NCI-H1092 (cell line): ENCODE results near the gene SDHC.
A peak's percentile ranks its signal among the peaks of the same experiment; 100 is the strongest.
"Not testable (repeated sequence)": the region's sequence is repeated elsewhere in the genome, so short reads cannot be mapped to it uniquely, and the experiment has no call there.

Experiments used
- DNase-seq: peaks from one replicate; lab custom pipeline; 2025; lab: John Stamatoyannopoulos, UW

Gene SDHC

GRCh38 chr1:161388639-161389038 is 74.5 kb downstream of the SDHC start:
- no peak for DNase-seq

DNA sequence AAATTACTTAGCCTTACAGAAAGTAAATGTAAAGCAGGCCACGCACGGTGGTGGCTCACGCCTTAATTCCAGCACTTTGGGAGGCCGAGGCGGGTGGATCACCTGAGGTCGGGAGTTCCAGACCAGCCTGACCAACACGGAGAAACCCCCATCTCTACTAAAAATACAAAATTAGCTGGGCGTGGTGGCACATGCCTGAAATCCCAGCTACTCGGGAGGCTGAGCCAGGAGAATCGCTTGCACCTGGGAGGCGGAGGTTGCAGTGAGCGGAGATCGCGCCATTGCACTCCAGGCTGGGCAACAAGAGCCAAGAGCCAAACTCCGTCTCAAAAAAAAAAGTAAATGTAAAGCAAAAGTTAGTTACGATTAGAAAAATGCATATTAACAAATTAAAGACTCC is 75.0 kb downstream of the SDHC start:
- DNase-seq = not testable (repeated sequence)

GRCh38 chr1:161389691-161390558 is 75.7 kb downstream of the SDHC start:
- peak; percentile 96 for DNase-seq

DNA sequence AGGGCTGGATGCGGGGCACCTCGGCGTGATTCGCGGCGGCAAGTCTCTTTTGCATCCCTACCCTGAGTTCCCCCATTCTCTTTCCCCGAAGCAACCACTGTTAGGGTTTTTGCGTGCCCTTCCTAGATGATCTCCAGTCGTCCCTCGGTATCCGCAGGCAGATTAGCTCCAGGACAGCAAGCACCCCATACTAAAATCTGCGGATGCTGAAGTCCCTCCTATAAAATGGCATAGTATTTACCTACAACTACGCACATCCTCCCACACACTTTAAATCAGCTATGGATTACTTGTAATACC is 76.3 kb downstream of the SDHC start:
- DNase-seq = no peak

DNA sequence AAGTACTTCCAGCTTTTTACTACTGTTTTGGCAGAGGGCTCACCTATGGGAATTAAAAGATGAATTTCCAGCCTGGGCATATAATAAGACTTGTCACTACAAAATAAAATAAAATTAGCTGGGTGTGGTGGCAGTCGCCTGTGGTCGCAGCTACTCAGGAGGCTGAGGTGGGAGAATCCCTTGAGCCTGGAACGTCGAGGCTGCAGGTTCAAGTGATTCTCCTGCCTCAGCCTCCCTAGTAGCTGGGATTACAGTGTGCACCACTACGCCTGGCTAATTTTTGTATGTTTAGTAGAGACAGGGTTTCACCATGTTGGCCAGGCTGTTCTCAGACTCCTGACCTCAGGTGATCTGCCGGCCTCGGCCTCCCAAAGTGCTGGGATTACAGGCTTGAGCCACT is 77.0 kb downstream of the SDHC start:
- DNase-seq = not testable (repeated sequence)

GRCh38 chr1:161391611-161392010 is 77.4 kb downstream of the SDHC start:
- no peak for DNase-seq

GRCh38 chr1:161393151-161393550 is 79.0 kb downstream of the SDHC start:
- no peak for DNase-seq

GRCh38 chr1:161397038-161397437 is 82.9 kb downstream of the SDHC start:
- not testable (repeated sequence) for DNase-seq

DNA sequence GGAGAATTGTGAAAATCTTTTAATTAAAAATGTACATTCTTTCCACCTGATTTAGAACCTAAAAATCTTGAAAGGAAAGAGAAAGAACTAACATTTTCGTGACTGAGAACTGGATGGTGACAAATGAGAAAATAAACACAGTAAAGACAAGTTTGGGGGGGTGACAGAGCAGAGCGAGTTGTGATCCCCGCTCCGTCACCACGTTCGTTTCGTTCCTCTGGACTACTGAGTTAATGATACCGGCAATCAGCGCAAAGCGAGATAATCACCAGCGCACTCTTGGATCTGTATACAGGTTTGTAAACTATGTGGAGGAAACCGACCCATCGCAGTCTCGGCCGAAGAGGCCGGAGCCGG is 84.7 kb downstream of the SDHC start:
- DNase-seq = no peak

- DNase-seq = peak; percentile 88
These were observed 85.2 kb downstream of the SDHC start for GRCh38 chr1:161399257-161399998.

DNA sequence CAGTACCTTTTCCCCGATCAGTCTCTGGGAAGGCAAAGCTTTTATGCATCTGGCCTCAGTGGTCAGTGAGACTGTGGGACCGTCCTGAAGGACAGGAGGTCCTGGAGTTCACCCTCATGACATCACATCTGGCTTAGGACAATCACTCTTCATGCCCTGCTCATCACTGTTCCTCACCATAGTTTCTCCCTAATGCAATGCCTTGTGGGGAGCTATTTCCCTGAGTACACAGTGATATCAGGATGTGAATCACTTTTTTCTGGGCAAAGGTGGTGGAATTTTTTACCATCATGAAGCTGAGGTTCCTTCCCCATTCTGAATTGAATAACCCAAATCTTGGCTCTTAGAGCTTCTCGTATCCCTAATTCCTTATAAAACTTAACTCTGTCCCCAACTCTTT is 88.3 kb downstream of the SDHC start:
- no peak for DNase-seq

DNA sequence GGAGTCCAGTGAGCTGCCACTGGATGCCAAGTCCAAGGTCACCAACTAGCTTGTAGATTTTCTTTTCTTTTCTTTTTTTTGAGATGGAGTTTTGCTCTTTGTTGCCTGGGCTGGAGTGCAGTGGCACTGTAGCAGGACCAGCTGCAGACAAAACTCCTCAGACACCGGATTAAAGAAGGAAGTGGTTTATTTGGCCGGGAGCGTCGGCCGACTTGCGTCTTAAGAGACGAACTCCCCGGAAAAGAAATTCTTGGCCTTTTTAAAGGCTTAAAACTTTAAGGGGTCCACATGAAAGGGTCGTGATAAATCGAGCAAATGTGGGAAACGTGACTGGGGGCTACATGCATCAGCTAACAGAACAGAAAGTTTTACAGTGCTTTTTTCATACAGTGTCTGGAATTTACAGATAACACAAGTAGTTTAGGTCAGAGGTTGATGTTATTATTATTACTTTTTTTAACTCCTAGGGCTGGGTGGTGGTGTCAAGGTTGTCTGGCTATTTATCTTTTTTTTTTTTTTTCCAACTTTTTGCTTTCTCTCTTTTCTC is 89.9 kb downstream of the SDHC start:
- DNase-seq = no peak

GRCh38 chr1:161406551-161406950 is 92.4 kb downstream of the SDHC start:
- not testable (repeated sequence) for DNase-seq

GRCh38 chr1:161407451-161407985 is 93.3 kb downstream of the SDHC start:
- no peak for DNase-seq

DNA sequence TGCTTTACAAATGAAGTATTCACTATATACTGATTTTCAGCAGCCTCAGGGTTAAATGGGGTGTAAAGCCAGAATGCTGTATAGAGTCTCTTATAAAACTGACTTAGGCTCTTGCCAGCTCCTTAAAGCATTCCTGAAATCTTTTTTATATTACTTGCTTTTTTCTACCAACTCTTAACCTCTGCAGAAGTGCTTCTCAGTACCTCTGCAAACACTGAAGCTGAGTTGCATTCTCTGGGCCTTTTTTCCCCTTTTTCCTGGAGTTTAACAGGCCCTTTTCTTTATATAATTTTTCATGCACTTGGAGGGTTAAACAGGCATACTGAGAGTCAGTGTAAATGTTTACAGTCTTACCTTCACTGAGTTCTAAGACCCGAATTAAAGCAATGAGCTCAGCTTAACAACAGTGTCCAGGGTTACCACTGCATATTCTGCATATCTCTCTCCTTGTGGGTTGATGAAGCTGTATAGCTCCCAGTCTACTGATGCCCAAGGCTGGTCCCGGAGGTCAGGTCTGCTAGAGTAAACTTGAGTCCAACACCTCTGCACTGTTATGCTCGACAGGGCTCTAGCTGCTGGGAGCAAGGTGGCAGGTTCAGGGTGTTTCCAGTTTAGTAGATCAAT is 94.4 kb downstream of the SDHC start:
- no peak for DNase-seq

DNA sequence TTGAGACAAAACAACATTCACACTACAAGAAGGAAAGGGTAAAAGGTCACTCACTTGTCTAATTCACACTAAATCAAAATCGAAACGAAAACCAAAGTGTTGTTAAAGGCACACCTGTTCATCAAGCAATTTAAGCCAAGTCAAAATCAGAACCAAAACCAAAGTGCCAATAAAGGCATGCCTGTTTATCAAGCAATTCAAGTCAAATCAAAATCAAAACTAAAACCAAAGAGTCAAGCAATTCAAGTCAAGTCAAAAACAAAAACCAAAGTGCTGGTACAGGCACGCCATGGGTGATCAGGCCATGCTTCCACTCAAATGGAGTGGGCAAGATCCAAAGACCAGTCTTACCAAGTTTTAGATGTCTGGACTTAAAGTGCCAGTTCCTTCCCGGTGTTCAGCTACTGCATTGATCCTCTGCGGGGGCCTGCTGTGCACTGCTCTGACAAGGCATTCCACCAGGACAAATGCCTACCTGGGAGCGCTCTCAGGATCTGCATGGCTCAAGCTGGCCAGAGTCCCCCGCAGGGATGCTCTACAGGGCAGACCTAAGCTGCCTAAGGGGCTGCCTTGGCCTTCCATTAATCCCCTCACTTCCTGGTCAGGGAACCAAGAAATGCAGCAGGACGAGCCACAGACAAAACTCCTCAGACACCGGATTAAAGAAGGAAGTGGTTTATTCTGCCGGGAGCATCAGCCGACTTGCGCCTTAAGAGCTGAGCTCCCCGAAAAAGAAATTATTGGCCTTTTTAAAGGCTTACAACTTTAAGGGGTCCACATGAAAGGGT is 95.9 kb downstream of the SDHC start:
- DNase-seq = not testable (repeated sequence)

GRCh38 chr1:161410636-161410970 is 96.4 kb downstream of the SDHC start:
- DNase-seq = not testable (repeated sequence)
